PC-9 (cell line): ENCODE measurements around the gene KIAA1671.

Experiments used
- CTCF ChIP-seq: fragments of 200-600 bp; sonication (generic); conservative IDR thresholded peaks from 2 replicates; pipeline ENCODE4 v1.6.1; 2017; ENCODE audit warnings: mixed run types, antibody characterized with exemption, mild to moderate bottlenecking, moderate library complexity
- EZH2 ChIP-seq: fragments of 200-600 bp; sonication (generic); IDR thresholded peaks from 2 replicates; pipeline ENCODE4 v1.8.0; 2017; ENCODE audit warnings: antibody characterized with exemption, low read depth

DNA sequence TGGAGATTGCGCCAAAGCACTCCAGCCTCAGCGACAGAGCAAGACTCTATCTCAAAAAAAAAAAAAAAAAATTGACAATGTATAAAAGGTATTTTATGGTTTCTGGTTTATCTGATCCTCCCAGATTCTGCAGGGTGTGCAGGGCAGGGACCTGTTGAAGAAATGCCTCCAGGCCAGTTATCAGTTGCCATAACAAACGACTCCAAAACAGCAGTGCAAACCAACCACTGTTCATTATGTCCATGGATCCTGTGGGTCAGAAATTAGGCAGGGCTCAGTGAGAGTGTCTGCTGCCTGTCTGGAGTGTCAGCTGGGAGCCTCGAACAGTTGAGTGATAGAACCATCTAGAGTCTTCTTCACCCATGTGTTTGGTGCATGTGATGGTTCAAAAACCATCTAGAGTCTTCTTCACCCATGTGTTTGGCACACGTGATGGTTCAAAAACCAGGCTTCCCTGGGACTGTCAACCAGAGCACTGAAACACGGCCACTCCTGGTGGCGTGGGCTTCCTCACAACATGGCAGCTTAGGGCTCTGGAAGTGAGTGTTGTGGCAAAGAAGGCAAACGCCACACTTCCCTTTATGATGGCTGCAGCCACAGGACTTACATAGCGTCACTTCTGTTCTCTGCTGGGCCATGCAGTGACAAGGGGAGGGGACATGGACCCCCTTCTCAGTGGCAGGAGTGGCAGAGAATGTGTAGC lies 132.0 kb downstream of the KIAA1671 start:
- TF ChIP-seq CTCF (no peak), EZH2 (no peak)
